CD4-positive, CD25-positive, alpha-beta regulatory T cell (primary cell): ENCODE results near the gene PRX. TPM values are rescaled to one million over a fixed set of nuclear protein-coding genes. Genes with fewer than 3 reads are reported as not detected.

Experiments
- ATAC-seq, 2 donors: fragments of 150-1000 bp; cut with Tn5 transposase; one replicate each; pipeline ENCODE4 v1.10.0; 2021; ENCODE audit warnings: low read depth in 2 of 2, moderate number of reproducible peaks in 2 of 2, moderate library complexity in 1 of 2
- DNase-seq, 3 donors: peaks; one replicate each; pipeline versions ENCODE4 v3.0.0 to v3.0.0-alpha.2; 2012 to 2022; ENCODE audit warnings: mixed read lengths in 1 of 3
- H3K27ac ChIP-seq: one replicate; pipeline ENCODE4 v1.7.0; 2013; ENCODE audit warnings: mild to moderate bottlenecking, low read length; ENCODE audit not compliant: insufficient read depth, poor library complexity, severe bottlenecking
- H3K27me3 ChIP-seq: one replicate; pipeline ENCODE4 v1.7.0; 2013; ENCODE audit warnings: low read length; ENCODE audit not compliant: control insufficient read depth, insufficient read depth
- H3K36me3 ChIP-seq: one replicate; pipeline ENCODE4 v1.7.0; 2013; ENCODE audit warnings: mild to moderate bottlenecking, low read length, moderate library complexity; ENCODE audit not compliant: control insufficient read depth, insufficient read depth
- H3K4me1 ChIP-seq: 2 replicates; pipeline ENCODE4 v1.7.0; 2013; ENCODE audit warnings: mild to moderate bottlenecking, low read length; ENCODE audit not compliant: insufficient read depth, control insufficient read depth, poor library complexity, severe bottlenecking
- H3K4me3 ChIP-seq: one replicate; pipeline ENCODE4 v1.7.0; 2013; ENCODE audit warnings: low read depth, mild to moderate bottlenecking, low read length, moderate library complexity
- H3K9me3 ChIP-seq, 2 experiments: 1 replicate in 1 of 2; 2 replicates in 1 of 2; pipeline ENCODE4 v1.7.0; 2013; ENCODE audit warnings: low read length in 2 of 2, mild to moderate bottlenecking in 1 of 2, moderate library complexity in 1 of 2; ENCODE audit not compliant: control insufficient read depth in 2 of 2
- H3K27ac Mint-ChIP-seq, 3 donors: one replicate each; pipeline ENCODE4 v1.8.0; 2020 to 2022; ENCODE audit warnings: mild to moderate bottlenecking in 3 of 3, mixed read lengths in 3 of 3, moderate library complexity in 2 of 3
- H3K27me3 Mint-ChIP-seq: one replicate; pipeline ENCODE4 v1.8.0; 2022; ENCODE audit warnings: mild to moderate bottlenecking, mixed read lengths
- H3K36me3 Mint-ChIP-seq: one replicate; pipeline ENCODE4 v1.8.0; 2020; ENCODE audit warnings: mixed read lengths
- H3K4me1 Mint-ChIP-seq, 4 donors: one replicate each; pipeline ENCODE4 v1.8.0; 2020 to 2022; ENCODE audit warnings: mixed read lengths in 4 of 4, mild to moderate bottlenecking in 1 of 4
- H3K4me3 Mint-ChIP-seq, 4 donors: one replicate each; pipeline ENCODE4 v1.8.0; 2020 to 2022; ENCODE audit warnings: mild to moderate bottlenecking in 4 of 4, mixed read lengths in 4 of 4, moderate library complexity in 3 of 4
- H3K9me3 Mint-ChIP-seq, 7 donors: one replicate each; pipeline ENCODE4 v1.8.0; 2020 to 2022; ENCODE audit warnings: mixed read lengths in 7 of 7, mild to moderate bottlenecking in 3 of 7, moderate library complexity in 2 of 7
- polyA plus RNA-seq, 4 donors: library from polyadenylated mRNA; unstranded; fragments of 300-500 nt; fragmentation: Illumina TruSeq; gene quantifications; one replicate each; pipeline ENCODE4 v1.2.3, GENCODE V29; 2021
- total RNA-seq: library from RNA; stranded (reverse); gene quantifications from one replicate; pipeline ENCODE4 v1.2.3, GENCODE V29; 2022

The PRX gene
- total and polyA plus RNA-seq, 5 donors from 2014 or later: 0.08 to 1.3 (median 0.39) TPM; not detected in 1

DNA sequence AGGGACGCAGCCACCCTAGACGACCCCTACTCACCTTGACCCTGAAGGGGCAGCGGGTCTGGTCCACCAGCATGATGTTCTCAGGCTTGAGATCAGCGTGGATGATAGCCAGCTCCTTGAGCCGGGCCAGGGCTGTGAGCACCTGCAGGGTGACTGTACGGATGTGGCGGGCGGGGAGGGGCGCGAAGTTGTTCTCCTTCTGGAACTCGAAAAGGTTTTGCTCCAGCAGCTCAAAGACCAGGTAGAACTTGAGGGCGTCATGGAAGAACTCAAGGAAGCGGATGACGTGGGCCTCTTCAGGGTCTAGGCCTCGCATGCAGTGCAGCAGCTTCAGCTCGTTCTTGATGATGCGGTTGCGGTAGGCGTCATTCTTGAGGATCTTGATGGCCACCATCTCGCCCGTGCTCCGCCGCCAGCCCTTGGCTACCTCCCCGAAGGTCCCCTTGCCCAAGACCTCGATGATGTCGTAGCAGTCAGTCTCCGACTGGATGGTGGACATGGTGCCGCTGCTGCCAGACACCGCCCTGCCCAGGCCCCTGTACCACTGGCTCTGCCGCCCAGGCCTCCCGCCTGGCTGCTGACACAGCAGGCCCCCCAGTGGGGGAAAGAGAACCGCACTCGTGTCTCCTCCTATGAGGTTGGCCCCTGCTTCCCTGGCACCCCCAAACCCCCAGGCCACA is 23.6 kb downstream of the PRX start:
- H3K27me3 Mint-ChIP-seq: no peaks in the 10 kb centered on the region
- no peak for DNase-seq
- Histone ChIP-seq H3K36me3 (no peaks in the 10 kb centered on the region), H3K27me3 (no peaks in the 10 kb centered on the region), H3K4me1 (no peaks in the 10 kb centered on the region), H3K4me3 (no peak overlapping the region), H3K27ac (no peak overlapping the region), H3K9me3 (no peaks in the 10 kb centered on the region)
- no peaks in the 10 kb centered on the region for H3K9me3 Mint-ChIP-seq
- no peaks in the 10 kb centered on the region for H3K4me1 Mint-ChIP-seq
- H3K36me3 Mint-ChIP-seq: no peaks in the 10 kb centered on the region
- H3K27ac Mint-ChIP-seq: no peak overlapping the region
- no peak overlapping the region for H3K4me3 Mint-ChIP-seq
- ATAC-seq: no peak

DNA sequence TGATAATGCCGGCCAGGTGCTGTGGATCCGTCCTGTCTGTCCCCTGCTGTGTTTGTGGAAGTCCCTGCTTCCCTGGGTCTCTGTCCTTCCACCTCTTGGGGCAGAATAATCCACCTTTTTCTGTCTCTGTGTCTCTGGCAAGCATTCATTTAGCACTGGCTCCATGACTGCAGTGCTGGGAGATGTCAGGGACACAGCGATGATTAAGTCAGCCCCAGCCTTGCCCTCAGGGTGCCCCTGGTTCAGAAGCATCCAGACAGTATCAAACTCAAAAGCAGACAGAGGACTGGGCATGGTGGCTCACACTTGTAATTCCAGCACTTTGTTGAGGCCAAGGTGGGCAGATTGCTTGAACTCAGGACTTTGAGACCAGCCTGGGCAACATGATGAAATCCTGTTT is 24.7 kb downstream of the PRX start:
- Histone ChIP-seq H3K27me3 (no peaks in the 10 kb centered on the region), H3K9me3 (no peaks in the 10 kb centered on the region), H3K36me3 (no peaks in the 10 kb centered on the region), H3K4me3 (no peak overlapping the region), H3K4me1 (no peaks in the 10 kb centered on the region), H3K27ac (no peak overlapping the region)
- DNase-seq (no peak), ATAC-seq (no peak)
- Mint-ChIP-seq H3K36me3 (no peaks in the 10 kb centered on the region), H3K4me1 (no peaks in the 10 kb centered on the region), H3K27ac (no peak overlapping the region), H3K4me3 (no peak overlapping the region), H3K27me3 (no peaks in the 10 kb centered on the region), H3K9me3 (peaks cover 0 to 1% (median 0%) of the 10 kb centered on the region in 7 donors)

DNA sequence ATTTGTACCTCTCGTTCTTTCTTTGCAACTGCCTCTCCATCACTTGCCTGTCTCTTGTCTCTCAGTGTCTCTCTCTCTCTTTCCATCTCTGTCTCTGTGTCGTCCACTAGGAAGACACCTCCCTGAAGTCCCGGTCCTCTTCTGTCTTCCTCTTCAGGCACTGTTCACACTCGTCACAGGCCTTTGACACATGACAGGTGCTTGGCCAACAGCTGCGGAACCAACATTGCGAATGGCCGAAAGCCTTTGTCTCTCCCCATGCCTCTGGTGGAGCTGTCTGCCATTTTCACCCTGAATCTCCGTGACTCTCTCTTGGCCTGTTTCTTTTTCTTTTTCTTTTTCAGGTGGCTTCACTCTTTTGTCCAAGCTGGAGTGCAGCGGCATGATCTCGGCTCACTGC is 26.0 kb downstream of the PRX start:
- H3K9me3 Mint-ChIP-seq: peaks cover 0 to 1% (median 0%) of the 10 kb centered on the region in 7 donors
- no peak for DNase-seq
- H3K9me3 ChIP-seq: no peaks in the 10 kb centered on the region
- H3K4me1 ChIP-seq: no peaks in the 10 kb centered on the region
- H3K36me3 Mint-ChIP-seq: no peaks in the 10 kb centered on the region
- H3K4me3 ChIP-seq: no peak overlapping the region
- H3K27me3 ChIP-seq: no peaks in the 10 kb centered on the region
- no peak for ATAC-seq
- H3K36me3 ChIP-seq: no peaks in the 10 kb centered on the region
- no peaks in the 10 kb centered on the region for H3K4me1 Mint-ChIP-seq
- no peak overlapping the region for H3K27ac ChIP-seq
- H3K27ac Mint-ChIP-seq: no peak overlapping the region
- H3K4me3 Mint-ChIP-seq: no peak overlapping the region
- H3K27me3 Mint-ChIP-seq: no peaks in the 10 kb centered on the region

DNA sequence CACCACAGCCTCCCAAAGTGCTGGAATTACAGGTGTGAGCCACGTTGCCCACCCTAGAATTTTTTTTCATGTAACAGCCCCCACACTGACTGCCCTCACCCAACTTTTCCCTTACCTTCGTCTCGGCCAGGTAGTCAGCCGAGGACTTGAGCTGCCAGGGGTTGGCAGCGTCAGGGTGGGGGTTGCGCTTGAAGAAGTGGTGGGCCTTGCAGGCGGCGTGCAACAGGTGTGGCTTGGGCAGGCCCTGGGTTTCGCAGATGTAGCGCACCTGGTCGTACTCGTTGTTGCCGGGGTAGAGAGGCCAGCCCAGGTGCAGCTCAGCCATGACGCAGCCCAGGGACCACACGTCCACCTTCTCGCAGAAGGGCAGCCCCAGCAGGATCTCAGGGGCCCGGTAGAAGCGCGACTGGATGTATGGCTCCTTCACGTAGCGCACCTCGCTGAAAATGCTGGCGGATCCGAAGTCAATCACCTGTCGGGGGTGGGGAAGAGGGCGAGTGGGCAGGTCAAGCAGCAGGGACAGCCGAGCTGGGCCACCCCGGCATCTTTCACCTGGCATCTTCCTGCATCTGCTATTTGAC is 29.4 kb downstream of the PRX start:
- no peaks in the 10 kb centered on the region for H3K27me3 Mint-ChIP-seq
- Histone ChIP-seq H3K27ac (no peak overlapping the region), H3K9me3 (no peaks in the 10 kb centered on the region), H3K36me3 (no peaks in the 10 kb centered on the region), H3K27me3 (no peaks in the 10 kb centered on the region), H3K4me1 (no peaks in the 10 kb centered on the region), H3K4me3 (no peak overlapping the region)
- H3K27ac Mint-ChIP-seq: no peak overlapping the region
- H3K9me3 Mint-ChIP-seq: peaks cover 0 to 1% (median 0%) of the 10 kb centered on the region in 7 donors
- H3K36me3 Mint-ChIP-seq: peaks cover 4% of the 10 kb centered on the region
- H3K4me3 Mint-ChIP-seq: no peak overlapping the region
- DNase-seq (no peak), ATAC-seq (no peak)
- H3K4me1 Mint-ChIP-seq: no peaks in the 10 kb centered on the region

DNA sequence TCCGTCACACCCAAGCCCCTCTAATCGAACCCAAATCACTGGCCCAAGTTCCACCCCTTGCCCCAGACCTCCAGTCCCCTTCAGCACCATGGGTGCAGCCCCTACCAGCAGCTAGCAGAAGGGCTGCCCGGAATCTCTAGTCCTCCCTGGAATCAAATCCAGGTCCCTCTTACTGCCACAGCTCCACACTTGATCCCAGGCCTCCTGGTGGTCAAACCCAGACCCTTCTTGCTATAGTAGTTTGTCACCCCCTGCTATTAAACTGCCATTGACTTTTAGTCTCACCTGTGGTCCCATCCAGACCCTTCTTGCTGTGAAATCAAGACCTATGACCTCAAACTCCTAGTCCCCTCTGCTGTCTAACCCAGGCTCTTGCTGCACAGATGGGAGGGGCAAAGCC is 31.9 kb downstream of the PRX start:
- peak overlapping the region in 1 of 3 donors; percentile 56 for H3K27ac Mint-ChIP-seq
- ATAC-seq (no peak), DNase-seq (no peak)
- Histone ChIP-seq H3K9me3 (no peaks in the 10 kb centered on the region), H3K4me3 (no peak overlapping the region), H3K4me1 (no peaks in the 10 kb centered on the region), H3K27me3 (no peaks in the 10 kb centered on the region), H3K36me3 (no peaks in the 10 kb centered on the region), H3K27ac (no peak overlapping the region)
- H3K4me1 Mint-ChIP-seq: no peaks in the 10 kb centered on the region
- no peak overlapping the region for H3K4me3 Mint-ChIP-seq
- peaks cover 4% of the 10 kb centered on the region for H3K36me3 Mint-ChIP-seq
- no peaks in the 10 kb centered on the region for H3K27me3 Mint-ChIP-seq
- H3K9me3 Mint-ChIP-seq: peaks cover 0 to 1% (median 0%) of the 10 kb centered on the region in 7 donors

DNA sequence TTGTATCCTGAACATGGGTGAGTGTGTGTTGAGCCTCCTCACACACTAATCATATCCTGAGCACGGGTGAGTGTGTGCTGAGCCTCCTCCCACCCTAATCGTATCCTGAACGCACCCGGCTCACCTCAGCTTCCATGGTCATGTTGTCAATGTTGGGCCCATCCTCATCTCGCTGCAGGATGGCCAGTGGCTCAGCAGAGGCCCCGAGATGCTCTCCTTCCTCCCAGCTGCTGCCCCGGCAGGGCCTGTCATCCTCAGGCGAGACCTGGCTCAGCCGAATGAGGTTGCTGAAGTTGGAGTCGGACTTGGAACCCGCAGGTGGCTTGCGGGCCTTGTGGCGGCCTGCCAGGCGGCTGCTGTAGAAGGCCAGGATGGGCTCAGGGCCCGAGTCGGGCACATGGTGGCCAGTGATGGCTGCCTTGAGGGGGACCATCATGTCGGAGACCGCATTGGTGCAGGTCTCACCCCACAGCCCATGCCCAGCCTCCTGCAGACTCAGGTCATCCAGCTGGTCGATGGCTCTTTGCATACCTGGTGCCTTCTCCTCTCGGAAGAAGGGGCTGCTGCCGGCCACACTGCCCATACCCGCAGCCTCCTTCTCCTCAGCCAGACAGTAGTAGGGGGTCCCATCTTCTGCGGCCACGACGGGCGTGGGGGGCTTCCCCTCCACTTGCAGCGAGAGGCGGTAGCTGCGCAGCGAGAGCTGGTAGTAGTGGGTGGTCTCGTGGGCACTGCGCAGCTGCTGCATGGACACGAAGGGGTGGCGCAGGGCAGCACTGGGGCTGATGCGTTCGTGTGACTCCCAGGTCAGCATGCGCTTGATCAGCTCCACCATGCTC is 32.8 kb downstream of the PRX start:
- H3K36me3 Mint-ChIP-seq: peaks cover 4% of the 10 kb centered on the region
- Histone ChIP-seq H3K27me3 (no peaks in the 10 kb centered on the region), H3K9me3 (no peaks in the 10 kb centered on the region), H3K27ac (no peak overlapping the region), H3K4me3 (no peak overlapping the region), H3K4me1 (no peaks in the 10 kb centered on the region), H3K36me3 (no peaks in the 10 kb centered on the region)
- H3K27ac Mint-ChIP-seq: no peak overlapping the region
- H3K27me3 Mint-ChIP-seq: no peaks in the 10 kb centered on the region
- ATAC-seq (no peak), DNase-seq (no peak)
- peaks cover 0 to 1% (median 0%) of the 10 kb centered on the region in 7 donors for H3K9me3 Mint-ChIP-seq
- H3K4me3 Mint-ChIP-seq: no peak overlapping the region
- H3K4me1 Mint-ChIP-seq: no peaks in the 10 kb centered on the region

DNA sequence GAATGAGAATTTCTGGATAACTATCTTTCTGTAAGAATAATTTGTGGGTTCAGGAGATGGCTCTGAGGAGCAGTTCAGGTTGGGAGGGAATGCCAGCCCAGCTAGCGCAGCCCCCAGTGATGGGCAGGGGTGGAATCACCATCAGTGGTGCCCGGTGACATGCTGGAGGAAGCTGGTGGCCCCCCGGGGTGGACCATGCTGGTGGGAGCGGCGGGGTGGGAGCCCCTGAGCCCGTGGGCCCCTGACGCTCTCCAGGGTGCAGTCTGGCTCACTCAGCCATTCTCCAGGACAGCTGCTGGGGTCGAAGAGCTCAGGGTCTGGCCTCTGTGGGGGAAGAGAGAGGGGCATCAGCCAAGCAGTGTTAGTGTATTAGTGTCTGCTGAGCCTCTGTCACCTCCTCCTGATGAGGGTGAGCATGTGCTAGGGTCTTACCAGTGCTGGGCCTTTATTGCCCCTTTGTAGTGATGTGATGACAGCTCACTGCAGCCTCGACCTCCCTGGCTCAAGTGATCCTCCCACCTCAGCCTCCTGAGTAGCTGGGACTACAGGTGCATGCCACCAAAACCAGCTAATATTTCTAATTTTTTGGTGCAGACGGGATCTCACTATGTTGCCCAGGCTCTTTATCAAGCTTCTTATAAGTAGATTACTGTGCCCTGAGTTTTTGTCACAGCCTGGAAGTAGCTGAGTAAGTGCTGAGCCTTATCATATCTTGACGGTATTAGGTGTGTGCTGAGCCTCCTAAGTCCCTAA is 33.6 kb downstream of the PRX start:
- no peaks in the 10 kb centered on the region for H3K9me3 ChIP-seq
- Mint-ChIP-seq H3K36me3 (peaks cover 6% of the 10 kb centered on the region), H3K4me1 (peaks cover 0 to 1% (median 0%) of the 10 kb centered on the region in 4 donors), H3K9me3 (peaks cover 0 to 1% (median 0%) of the 10 kb centered on the region in 7 donors), H3K4me3 (no peak overlapping the region), H3K27me3 (no peaks in the 10 kb centered on the region), H3K27ac (no peak overlapping the region)
- H3K4me1 ChIP-seq: no peaks in the 10 kb centered on the region
- peaks cover under 1% of the 10 kb centered on the region for H3K36me3 ChIP-seq
- no peak overlapping the region for H3K27ac ChIP-seq
- no peak for ATAC-seq
- no peak overlapping the region for H3K4me3 ChIP-seq
- no peak for DNase-seq
- no peaks in the 10 kb centered on the region for H3K27me3 ChIP-seq
